ENCODE data around the gene BCAS4. TPM values are rescaled to one million over a fixed set of nuclear protein-coding genes. Genes with fewer than 3 reads are reported as not detected.

The BCAS4 gene, protein sequence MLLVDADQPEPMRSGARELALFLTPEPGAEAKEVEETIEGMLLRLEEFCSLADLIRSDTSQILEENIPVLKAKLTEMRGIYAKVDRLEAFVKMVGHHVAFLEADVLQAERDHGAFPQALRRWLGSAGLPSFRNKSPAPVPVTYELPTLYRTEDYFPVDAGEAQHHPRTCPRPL
- total RNA-seq (2021; ENCODE audit: unreplicated experiment) (34.8 TPM), Bru-seq, nascent RNA (percentile 60 among the genes with signal in this experiment), BruChase-seq, experiment 1, labeled RNA remaining after a 2-hour chase (percentile 58 among the genes with signal in this experiment), BruChase-seq, experiment 2, labeled RNA remaining after a 6-hour chase (percentile 64 among the genes with signal in this experiment)
- polyA plus RNA-seq (2012; ENCODE audit: insufficient read length) = 76.6 TPM
- long read RNA-seq, full-length matches to known transcripts = 52 of 77 reads
- long read RNA-seq, partial matches to known transcripts = 1 of 77 reads
- long read RNA-seq, other reads (novel, unspliced or antisense) = 24 of 77 reads

DNA sequence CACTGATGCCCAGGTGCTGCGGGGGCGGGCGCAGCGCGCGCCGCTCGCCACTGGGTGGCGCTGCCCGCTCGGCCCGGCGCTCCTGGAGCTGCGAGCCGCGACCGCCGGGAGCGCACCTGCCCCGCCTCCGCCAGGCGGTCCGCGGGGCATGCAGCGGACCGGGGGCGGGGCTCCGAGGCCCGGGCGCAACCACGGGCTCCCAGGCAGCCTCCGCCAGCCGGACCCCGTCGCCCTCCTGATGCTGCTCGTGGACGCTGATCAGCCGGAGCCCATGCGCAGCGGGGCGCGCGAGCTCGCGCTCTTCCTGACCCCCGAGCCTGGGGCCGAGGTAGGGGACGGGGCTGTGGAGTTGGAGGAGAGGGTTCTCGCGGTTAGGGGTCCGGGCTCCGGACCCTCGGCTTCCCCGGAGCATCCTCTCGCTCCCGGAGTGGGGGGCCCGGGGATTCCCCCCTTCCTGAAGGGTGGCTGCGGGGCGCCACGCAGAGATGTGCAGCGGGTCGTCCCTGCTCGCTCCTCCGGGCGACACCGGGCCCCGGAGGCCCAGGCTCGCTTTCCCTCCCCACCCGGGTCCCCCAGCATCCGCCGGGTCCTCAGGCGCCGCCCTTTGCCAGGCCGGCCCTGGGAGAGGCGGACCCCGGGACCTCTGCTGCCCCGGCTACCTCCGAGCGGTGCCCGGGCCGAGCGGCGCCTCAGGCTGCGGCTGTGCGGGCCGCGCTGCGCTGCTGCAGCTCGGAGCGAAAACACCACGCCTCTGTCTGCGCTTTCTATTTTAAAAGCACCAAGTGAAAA, at the start of gene BCAS4:
Gene BCAS4, plus strand, starts transcription at position 216 of the 789 bp plus-strand sequence. Its CDS starts 23 bp downstream, at position 239.
- POLR2A ChIA-PET = no interaction called here
- Histone ChIP-seq H3K27ac (ENCODE audit: low read length) (peak within 1 kb of the TSS; percentile 85), H3K36me3 (ENCODE audit: control insufficient read depth, insufficient read depth, low read length) (no peaks in the 10 kb centered on the region), H3K27me3 (ENCODE audit: control insufficient read depth, insufficient read depth, low read length) (no peaks in the 10 kb centered on the region), H3K9me3 (ENCODE audit: control insufficient read depth, insufficient read depth, low read depth, low read length) (no peaks in the 10 kb centered on the region), H3K4me3 (ENCODE audit: low read depth in 2 of 2, low read length in 2 of 2) (peak within 1 kb of the TSS; percentile 76 to 86), H3K4me1 (ENCODE audit: control insufficient read depth, insufficient read depth, low read length) (peaks cover 36% of the 10 kb centered on the region)
- in situ Hi-C loops (cut with HindIII; ENCODE audit: low pct_unique_long_range_greater_than_20kb, low sequenced_read_pairs) (no loop called here), intact Hi-C loops (cut with micrococcal nuclease; ENCODE audit: unreplicated experiment) (loop anchor here (5.0 kb wide), 1 partner anchor 137 kb away; the partner anchor contains the start of gene ADNP)
- ATAC-seq (peak; percentile 82), DNase-seq (ENCODE audit: low read depth, low spot score) (no peak)
- CTCF ChIA-PET = interaction anchor here (0.7 to 1.1 kb wide), 5 partner anchors 134 to 624 kb away, joined by 3 to 5 read pairs (median 4); no protein-coding TSS in a partner anchor
- no peak for TF ChIP-seq POLR2AphosphoS5 (IDR thresholded peaks at IDR 0.05; ENCODE audit: low read depth, low read length)
- TF ChIP-seq, protein P1, sequence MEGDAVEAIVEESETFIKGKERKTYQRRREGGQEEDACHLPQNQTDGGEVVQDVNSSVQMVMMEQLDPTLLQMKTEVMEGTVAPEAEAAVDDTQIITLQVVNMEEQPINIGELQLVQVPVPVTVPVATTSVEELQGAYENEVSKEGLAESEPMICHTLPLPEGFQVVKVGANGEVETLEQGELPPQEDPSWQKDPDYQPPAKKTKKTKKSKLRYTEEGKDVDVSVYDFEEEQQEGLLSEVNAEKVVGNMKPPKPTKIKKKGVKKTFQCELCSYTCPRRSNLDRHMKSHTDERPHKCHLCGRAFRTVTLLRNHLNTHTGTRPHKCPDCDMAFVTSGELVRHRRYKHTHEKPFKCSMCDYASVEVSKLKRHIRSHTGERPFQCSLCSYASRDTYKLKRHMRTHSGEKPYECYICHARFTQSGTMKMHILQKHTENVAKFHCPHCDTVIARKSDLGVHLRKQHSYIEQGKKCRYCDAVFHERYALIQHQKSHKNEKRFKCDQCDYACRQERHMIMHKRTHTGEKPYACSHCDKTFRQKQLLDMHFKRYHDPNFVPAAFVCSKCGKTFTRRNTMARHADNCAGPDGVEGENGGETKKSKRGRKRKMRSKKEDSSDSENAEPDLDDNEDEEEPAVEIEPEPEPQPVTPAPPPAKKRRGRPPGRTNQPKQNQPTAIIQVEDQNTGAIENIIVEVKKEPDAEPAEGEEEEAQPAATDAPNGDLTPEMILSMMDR (IDR thresholded peaks at IDR 0.05) = peak; percentile 99
- TF ChIP-seq, protein P2, sequence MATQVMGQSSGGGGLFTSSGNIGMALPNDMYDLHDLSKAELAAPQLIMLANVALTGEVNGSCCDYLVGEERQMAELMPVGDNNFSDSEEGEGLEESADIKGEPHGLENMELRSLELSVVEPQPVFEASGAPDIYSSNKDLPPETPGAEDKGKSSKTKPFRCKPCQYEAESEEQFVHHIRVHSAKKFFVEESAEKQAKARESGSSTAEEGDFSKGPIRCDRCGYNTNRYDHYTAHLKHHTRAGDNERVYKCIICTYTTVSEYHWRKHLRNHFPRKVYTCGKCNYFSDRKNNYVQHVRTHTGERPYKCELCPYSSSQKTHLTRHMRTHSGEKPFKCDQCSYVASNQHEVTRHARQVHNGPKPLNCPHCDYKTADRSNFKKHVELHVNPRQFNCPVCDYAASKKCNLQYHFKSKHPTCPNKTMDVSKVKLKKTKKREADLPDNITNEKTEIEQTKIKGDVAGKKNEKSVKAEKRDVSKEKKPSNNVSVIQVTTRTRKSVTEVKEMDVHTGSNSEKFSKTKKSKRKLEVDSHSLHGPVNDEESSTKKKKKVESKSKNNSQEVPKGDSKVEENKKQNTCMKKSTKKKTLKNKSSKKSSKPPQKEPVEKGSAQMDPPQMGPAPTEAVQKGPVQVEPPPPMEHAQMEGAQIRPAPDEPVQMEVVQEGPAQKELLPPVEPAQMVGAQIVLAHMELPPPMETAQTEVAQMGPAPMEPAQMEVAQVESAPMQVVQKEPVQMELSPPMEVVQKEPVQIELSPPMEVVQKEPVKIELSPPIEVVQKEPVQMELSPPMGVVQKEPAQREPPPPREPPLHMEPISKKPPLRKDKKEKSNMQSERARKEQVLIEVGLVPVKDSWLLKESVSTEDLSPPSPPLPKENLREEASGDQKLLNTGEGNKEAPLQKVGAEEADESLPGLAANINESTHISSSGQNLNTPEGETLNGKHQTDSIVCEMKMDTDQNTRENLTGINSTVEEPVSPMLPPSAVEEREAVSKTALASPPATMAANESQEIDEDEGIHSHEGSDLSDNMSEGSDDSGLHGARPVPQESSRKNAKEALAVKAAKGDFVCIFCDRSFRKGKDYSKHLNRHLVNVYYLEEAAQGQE (IDR thresholded peaks at IDR 0.05; ENCODE audit: insufficient read depth in 1 of 2, low read depth in 2 of 2, low read length in 1 of 2) = no peak
- no peak; the same call in 1 of the 2 replicates for TF ChIP-seq TCF7L2 (IDR thresholded peaks at IDR 0.05; ENCODE audit: low read depth, low read length)
- TF ChIP-seq SIN3A (IDR thresholded peaks at IDR 0.05; ENCODE audit: borderline replicate concordance, insufficient read depth, low read depth, low read length) = peak; percentile 73; the same call in 1 of the 2 replicates
- no TSS peak for BruUV-seq (replicated peaks)

DNA sequence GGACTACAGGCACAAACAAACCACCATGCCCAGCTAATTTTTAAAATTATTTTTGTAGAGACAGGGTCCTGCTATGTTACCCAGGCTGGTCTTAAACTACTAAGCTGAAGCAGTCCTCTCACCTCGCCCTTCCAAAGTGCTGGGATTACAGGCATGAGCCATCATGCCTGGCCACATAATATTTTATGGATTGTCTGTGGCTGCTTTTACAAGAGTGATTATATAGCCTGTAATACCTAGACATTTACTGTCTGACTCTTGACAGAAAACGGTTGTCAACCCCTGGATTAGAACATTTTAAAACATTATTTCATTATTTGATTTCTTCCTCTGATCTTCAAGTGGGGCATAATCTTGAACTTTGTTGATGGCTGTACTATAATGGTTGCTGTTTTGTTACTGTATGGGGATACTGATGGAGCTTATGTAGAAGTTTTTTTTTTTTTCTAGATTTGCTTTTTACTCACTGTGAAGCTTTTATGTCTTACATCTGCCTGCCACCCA, 49.2 kb upstream of the BCAS4 start:
- in situ Hi-C loops (cut with HindIII; ENCODE audit: low pct_unique_long_range_greater_than_20kb, low sequenced_read_pairs) (no loop called here), intact Hi-C loops (cut with micrococcal nuclease; ENCODE audit: unreplicated experiment) (loop anchor here (5.0 kb wide), 1 partner anchor 42 kb away; no protein-coding TSS in a partner anchor)
- no peak overlapping the region for H3K4me3 ChIP-seq (ENCODE audit: low read depth in 2 of 2, low read length in 2 of 2)
- no peaks in the 10 kb centered on the region for H3K27me3 ChIP-seq (ENCODE audit: control insufficient read depth, insufficient read depth, low read length)
- peaks cover 85% of the 10 kb centered on the region for H3K4me1 ChIP-seq (ENCODE audit: control insufficient read depth, insufficient read depth, low read length)
- no TSS peak for BruUV-seq (replicated peaks)
- H3K27ac ChIP-seq (ENCODE audit: low read length) = peak overlapping the region; percentile 99
- peaks cover 18% of the 10 kb centered on the region for H3K36me3 ChIP-seq (ENCODE audit: control insufficient read depth, insufficient read depth, low read length)
- no peaks in the 10 kb centered on the region for H3K9me3 ChIP-seq (ENCODE audit: control insufficient read depth, insufficient read depth, low read depth, low read length)
- peak; percentile 25 for TF ChIP-seq POLR2AphosphoS5 (IDR thresholded peaks at IDR 0.05; ENCODE audit: low read depth, low read length)
- TF ChIP-seq, protein P1 (IDR thresholded peaks at IDR 0.05) = no peak
- TF ChIP-seq, protein P2 (IDR thresholded peaks at IDR 0.05; ENCODE audit: insufficient read depth in 1 of 2, low read depth in 2 of 2, low read length in 1 of 2) = 0 out of 4 replicates have a peak, but pooled peaks of 1 of the 2 experiments have one; percentile 16
- TF ChIP-seq TCF7L2 (IDR thresholded peaks at IDR 0.05; ENCODE audit: low read depth, low read length) = no peak
- TF ChIP-seq SIN3A (IDR thresholded peaks at IDR 0.05; ENCODE audit: borderline replicate concordance, insufficient read depth, low read depth, low read length) = no peak
- DNase-seq (ENCODE audit: low read depth, low spot score) (no peak), ATAC-seq (no peak)
- POLR2A ChIA-PET = no interaction called here
- CTCF ChIA-PET = interaction anchor here (0.5 to 1.0 kb wide), 3 partner anchors 45 to 282 kb away, joined by 3 to 12 read pairs (median 3); no protein-coding TSS in a partner anchor

All from Panc1 (cell line).